HG03520 (cell line): ENCODE data around the gene CRTAC1.
"Not testable (repeated sequence)": the region's sequence is repeated elsewhere in the genome, so short reads cannot be mapped to it uniquely, and the experiment has no call there.

ENCODE experiments used
- ATAC-seq: cut with Tn5 transposase; IDR thresholded peaks from one replicate; pipeline ENCODE4 v1.9.1; 2021; ENCODE audit warnings: mild to moderate bottlenecking, moderate library complexity; ENCODE audit not compliant: unreplicated experiment

CRTAC1 gene

DNA sequence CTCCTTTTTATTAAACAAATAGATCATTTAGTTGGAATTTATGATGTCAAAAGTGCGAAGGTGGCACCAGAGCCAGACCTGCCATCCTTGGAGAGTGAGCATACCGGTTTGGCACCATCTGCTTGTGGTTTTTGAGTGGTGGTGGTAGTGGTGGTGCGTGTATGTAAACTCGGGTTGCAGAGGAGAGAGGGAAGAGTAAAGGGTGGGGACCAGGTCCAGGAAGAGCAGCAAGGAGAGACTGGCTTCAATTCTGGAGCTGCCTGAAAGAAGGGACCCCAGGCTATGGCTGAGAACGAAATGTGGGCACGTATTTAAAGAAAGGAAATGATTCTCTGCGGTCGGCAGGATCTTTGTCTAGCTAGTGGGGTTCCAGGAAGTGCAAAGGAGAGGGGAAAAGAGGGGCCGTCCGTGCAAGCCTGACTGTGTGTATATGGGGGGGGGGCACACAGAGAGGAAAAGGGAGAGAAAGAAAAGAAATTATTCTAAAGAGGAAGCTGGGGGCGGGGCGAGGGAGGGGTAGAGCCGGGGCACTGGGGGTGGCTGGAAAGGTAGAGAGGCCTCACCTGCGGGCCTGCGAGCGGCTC, 181.2 kb downstream of the CRTAC1 start:
- ATAC-seq, result no peak

DNA sequence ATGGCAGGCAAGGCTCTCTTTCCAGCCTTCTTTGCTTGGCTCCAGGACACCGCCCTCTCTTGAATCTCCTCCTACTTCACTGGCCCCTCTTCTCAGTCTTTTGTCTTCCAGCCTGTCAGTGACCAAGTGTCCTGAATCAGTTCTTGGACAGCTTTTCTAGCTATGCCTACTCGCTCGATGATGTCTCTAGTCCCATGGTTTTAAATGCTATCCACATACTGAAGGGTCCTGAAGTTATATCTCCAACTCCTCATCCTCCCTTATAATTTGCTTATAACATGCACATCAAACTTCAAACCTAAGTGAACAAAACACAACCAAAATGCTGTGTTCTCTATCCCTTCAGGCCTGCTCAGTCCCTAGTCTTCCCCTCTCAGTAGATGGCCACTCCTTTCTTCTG, 185.7 kb downstream of the CRTAC1 start:
- no peak for ATAC-seq

DNA sequence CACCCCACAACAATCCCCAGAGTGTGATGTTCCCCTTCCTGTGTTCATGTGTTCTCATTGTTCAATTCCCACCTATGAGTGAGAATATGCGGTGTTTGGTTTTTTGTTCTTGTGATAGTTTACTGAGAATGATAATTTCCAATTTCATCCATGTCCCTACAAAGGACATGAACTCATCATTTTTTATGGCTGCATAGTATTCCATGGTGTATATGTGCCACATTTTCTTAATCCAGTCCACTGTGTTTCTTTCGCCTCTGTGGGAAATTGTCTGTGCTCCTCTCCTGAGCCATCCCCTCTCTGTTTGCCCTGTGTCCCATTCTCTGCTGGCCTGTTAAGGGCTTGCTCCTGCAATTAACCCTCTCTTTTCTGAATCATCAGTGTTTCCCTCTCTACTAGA, 186.4 kb downstream of the CRTAC1 start:
- not testable (repeated sequence) for ATAC-seq

DNA sequence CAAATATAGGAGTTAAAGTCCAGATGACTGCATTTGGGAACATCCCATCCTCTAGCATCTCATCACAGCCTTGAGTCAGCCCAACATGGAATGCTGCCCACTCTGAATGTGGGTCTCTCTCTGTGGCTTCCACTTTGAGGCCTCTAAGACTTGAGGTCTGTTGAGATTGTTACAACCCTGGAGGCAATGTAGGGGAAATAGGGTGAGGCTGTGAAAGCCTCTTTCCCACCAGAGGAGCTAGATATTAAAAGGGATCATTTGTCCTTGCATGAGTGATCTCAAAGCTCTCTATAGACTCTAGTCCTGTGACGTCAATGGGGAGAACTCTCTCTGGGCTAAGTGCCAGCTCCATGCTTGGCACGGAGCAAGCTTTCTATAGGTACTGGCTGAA, 187.1 kb downstream of the CRTAC1 start:
- no peak for ATAC-seq

DNA sequence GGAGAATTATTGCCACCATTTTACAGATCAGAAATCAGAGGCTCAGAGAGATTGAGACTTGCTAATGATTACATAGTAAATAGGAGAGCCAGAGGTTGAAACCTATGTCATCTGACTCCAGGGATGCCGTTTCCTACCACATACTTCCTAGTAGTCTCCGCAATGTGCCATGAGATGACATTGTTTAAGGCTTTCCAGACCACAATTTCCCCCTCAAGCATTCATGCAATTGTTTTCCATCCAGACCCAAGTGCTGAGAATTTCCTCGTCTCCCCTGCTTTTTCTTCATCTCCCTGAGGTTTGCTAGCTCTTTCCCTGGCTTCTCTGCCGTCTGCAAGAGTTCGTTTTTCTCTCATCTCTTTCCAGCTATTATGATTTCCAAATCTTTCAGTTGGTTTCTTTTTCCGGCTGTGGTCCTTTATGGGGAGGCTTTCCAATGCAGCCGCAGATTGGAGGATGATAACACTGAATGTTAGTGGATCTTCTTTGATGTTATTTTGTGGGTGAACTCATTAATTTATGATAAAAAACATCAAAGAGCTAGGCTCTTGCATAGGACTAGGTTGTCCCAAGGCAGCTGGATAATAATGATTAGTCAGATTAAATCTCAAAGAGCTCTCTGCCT, 187.7 kb downstream of the CRTAC1 start:
- ATAC-seq, result no peak

DNA sequence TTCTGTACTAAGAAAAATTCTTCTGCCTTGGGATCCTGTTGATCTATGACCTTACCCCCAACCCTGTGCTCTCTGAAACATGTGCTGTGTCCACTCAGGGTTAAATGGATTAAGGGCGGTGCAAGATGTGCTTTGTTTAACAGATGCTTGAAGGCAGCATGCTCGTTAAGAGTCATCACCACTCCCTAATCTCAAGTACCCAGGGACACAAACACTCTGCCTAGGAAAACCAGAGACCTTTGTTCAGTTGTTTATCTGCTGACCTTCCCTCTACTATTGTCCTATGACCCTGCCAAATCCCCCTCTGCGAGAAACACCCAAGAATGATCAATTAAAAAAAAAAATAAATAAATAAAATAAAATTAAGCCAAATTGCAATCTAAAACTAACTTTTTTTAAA, 188.3 kb downstream of the CRTAC1 start:
- not testable (repeated sequence) for ATAC-seq

DNA sequence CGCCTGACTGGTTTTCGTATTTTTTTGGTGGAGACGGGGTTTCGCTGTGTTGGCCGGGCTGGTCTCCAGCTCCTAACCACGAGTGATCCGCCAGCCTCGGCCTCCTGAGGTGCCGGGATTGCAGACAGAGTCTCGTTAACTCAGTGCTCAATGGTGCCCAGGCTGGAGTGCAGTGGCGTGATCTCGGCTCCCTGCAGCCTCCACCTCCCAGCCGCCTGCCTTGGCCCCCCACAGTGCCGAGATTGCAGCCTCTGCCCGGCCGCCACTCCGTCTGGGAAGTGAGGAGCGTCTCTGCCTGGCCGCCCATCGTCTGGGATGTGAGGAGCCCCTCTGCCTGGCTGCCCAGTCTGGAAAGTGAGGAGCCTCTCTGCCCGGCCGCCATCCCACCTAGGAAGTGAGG, 189.3 kb downstream of the CRTAC1 start:
- not testable (repeated sequence) for ATAC-seq

DNA sequence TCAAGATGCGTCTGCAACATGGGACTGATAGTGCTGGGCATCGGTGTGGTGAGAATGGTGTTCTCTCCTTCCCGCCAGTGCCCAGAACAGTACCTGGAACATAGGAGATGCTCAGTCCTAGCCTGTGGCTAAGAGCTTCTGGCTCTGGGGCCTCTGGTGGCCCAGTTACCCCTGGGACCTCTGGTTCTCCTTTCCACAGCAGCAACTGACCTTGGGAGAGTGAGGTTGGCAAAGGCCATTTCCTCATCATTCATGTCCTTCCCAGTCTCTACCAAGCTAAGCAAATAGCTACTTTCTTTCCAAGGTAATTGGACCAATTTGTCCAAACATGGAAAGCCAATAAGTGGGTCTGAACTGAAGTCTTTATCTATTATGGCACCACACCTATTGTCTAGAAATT, 192.3 kb downstream of the CRTAC1 start:
- ATAC-seq, result no peak

DNA sequence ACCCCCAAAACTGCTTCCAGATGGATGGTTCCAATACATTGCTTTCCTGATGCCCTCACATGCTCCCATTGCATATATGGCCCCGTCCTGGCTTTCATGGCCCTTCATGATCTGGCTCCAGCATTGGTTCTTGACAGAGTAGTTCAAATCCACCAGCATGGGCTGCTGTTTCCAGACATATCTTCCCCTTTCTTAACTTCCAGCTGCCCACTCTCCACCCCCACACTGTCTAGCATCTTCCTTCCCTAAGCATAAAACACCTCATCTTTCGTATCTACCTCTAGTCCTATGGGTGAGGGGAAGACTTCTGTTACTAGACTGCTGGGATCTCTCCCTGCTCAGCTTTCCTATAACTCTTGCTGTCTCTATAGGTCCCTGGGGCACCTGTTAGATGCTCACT, 194.0 kb downstream of the CRTAC1 start:
- no peak for ATAC-seq

DNA sequence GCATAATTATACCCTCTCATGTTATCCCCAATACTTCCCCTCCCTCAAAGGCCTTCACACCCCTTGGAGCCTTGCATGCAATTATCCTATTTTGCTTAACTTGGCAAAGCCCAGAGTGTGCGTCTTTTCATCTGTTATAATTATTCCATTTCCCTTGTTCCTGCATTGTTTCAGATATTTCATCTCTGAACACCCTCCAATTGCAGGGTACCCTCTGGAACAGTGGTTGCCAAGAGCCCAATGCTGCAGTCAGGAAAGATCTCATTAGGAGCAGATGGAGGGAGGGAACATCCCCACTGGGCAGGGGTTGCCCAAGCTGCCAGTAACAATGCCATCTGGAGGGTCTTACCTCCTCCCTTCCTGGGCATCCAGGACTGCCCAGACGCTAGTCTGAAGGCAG, 199.2 kb downstream of the CRTAC1 start:
- no peak for ATAC-seq

DNA sequence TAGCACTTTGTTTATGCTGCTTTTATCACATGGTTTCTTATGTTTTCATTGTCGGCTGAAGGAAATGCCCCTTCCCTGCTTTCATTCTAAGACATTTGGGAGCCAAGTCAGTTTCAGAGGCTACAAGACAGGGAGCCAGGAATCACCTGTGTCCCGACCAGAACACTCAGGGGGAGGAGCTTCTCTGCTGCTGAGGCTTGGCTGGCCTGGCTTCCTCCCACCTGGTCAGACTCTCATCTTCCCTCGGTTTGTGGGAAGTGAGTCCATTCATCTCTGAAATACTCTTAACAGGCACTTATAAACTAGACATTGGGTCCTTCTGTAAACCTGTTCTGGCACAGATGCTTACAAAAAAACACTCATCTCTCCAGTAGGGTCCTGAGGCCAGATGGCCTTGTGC, 200.4 kb downstream of the CRTAC1 start:
- ATAC-seq, result no peak

DNA sequence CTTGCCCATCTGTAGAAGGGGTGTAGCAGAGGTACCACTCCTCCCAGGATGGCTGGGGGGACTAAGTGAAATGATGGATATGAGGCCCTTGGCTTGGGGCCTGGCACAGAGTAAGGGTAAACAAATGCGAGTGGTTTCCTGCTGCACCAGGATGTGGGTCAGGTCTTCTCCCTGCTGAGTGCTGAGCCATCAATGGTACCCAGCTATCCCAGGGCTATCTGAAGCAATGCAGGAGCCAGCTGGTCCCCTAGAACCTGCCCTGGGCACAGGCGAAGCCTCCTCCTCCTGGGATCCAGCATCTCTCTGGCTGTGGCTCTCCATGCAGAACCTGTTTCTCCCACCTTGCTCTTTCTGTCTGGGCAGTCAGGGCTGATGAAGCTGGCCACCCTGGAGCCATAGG, 201.7 kb downstream of the CRTAC1 start:
- ATAC-seq, result no peak

DNA sequence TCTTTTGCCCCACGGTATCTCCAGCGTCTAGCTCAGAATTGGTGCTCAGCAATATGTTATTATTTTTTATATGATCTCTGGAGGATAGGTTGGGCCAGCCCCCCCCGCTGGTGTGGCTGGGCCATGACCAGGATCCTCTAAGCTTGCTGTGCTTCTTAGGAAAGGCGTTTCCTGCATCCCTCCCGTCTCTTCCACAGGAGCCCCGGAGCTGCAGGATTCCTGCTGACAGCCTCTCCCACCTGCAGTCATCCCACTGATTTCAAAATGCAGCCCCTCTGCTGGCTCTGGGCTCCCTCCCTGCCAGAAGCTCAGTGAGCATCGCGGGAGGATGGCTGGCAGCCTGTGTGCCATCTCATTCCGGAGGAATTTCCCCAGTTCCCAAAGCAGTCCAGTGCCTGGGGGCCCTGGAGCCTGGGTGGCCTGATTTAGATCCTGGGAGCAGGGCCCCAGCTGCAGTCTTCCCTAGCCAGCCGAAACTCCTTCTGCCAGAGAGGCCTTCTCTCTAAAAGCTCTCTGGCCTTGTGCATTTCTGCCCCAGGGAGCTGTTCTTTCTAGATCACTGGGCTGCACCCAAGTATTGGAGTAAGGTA, 202.6 kb downstream of the CRTAC1 start:
- ATAC-seq, result no peak

DNA sequence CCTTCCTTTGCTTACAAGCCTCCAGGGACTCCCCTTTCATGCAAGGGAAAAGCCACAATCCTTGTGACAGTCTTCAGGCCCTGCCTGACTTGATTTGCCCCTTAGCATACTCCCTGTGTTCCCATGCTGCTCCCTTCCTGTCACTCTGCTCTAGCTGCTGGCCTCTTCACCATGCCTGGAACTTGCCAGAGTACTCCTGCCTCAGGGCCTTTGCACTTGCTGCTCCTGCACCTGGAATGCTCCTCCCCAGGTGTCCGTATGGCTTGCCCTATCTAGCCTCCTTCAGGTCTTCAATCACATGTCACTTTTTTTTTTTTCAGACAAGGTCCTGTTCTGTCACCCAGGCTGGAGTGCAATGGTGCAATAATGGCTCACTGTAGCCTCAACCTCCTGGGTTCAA, 203.5 kb downstream of the CRTAC1 start:
- ATAC-seq, result no peak

DNA sequence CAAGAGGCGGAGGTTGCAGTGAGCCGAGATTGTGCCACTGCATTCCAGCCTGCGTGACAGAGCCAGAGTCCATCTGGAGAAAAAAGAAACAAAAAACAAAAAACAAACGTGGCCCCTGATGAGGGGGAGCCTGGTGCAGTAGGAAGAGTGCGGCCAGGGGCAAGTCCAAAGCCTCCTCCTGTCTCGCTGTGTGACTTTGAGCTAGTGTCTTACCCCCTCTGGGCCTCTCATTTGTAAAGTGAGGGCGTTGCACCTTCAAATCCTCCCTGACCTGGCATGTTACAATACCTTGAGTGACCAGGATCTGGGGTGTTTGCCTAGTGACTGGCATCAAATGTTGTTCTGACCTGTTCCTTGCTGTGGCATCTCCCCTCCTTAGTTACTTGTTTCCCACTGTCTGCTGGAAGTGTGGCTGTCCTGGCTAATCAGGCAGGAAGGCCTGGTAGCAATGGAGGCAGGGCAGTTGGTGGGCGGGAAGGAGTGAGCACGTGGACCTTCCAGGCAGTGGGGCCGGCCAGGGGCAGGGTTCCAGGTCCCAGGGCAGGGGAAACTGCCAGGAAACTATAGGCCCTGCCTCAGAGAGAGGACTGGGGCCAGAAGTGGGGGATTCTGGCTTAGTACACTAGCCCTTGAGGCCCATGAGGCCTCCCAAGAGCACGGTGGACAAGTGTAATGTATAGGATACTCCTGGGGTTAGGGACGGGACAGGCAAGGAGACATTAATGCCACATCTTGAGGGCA, 205.2 kb downstream of the CRTAC1 start:
- no peak for ATAC-seq

DNA sequence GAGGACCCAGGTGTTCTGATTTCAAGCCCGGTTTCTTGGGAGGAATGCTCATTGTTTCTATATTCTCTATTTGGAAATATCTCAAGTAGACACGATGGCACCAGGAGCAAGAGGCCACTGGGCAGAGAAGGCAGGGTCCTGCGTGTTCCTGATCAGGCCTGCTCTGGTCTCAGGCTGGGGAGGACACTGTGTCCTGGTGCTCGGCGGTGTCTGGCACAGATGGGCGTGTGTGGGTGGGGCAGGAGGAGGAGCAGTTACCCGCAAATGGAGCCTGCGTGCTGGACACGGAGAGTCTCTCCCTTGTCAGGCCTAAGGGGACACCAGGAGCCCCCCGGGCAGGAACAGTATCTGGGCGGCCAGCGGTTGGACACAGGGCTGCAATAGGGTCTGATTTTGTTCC, 206.7 kb downstream of the CRTAC1 start:
- ATAC-seq, result no peak

DNA sequence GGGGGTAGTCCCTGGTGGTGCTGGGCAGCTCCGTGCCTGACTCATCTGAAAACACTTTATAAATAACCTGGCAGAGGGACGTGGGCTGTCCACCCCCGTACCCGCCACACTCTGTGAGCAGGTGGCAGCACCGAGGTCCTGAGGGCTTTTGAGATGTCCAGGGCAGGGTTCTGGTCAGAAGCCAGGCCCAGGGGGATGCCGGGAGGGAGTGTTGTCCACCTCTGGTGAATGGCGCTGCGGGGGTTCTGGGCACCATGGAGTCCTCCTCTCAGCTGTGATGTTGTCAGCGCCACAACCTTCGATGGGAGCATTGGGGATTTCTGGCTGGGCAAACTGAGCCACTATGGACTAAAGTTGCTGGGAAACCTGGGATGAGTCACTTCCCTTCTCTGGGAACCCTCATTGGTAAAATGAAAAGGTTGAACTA, 208.1 kb downstream of the CRTAC1 start:
- ATAC-seq, result no peak

DNA sequence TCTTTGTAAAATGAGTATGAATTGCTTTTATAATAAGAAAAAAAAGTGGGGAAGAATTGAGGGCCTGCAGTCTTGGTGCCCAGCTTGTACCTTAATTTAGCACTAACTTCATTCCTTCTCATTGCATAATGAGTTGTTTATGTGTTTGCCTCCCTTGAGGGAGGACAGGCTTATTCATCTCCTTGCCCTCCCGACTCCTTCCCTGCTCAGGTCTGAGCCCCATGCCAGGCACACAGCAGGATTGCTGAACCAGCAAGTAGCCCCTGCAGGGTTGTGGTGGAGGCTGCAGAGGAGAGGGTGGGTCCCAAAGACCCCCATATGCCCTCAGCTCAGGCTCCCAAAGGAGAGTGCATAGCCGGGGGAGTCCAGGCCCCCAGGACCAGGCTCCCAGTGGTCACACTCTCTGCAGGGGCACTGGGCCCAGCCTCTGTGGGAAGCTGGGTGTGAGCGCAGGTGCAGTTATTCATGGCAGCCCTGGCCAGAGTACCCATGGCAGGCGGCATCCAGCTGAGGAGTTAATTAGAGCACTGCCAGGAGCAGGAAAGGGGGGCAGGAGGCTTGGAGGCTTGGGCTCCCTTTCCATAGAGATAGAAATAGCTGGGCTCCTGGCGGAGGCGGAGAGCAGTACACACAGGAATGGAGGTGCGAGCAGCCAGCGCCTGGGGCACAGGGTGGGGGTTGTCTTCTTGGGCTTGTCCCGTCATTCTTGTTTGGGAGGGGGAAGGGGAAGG, 208.9 kb downstream of the CRTAC1 start:
- no peak for ATAC-seq

DNA sequence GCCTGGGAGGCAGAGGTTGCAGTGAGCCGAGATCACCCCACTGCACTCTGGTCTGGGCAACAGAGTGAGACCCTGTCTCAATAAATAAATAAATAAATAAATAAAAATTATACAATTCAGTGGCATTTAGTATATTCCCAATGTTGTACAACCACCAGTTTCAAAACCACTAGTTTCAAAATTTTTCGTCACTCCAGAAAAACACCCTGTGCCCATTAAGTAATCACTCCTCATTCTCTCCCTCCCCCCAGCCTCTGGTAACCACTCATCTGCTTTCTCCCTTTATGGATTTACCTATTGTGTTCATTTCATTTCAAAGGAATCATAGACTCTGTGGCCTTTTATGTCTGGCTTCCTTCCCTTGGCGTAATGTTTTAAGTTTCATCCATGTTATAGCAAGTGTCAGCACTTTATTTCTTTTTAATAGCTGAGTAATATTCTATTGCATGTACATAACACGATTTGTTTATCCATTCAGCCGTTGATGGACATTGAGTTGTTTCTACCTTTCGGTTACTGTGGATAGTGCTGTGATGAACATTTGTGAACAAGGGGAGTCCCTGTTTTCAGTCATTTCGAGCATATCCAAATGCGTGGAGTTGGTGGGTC, 210.2 kb downstream of the CRTAC1 start:
- ATAC-seq, result no peak

DNA sequence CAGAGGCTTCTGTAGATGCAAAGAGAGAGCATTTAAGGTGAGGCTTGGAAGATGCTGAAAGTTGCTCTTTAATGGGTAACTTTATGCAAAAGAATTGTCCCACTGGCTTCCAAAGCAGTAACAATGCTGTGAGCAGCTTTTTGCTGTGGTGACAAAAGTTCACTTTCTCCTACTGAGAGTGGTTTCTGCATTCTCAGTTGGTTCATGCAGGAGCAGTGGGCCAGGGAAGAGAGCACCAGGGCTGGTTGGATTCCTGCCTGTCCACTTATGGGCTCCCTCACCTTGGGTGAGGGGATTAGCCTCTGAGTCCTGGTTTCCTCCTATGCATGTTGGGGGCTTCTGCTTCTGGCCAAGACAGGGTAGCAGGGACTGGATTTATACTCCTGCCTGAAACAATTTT, 211.8 kb downstream of the CRTAC1 start:
- no peak for ATAC-seq

DNA sequence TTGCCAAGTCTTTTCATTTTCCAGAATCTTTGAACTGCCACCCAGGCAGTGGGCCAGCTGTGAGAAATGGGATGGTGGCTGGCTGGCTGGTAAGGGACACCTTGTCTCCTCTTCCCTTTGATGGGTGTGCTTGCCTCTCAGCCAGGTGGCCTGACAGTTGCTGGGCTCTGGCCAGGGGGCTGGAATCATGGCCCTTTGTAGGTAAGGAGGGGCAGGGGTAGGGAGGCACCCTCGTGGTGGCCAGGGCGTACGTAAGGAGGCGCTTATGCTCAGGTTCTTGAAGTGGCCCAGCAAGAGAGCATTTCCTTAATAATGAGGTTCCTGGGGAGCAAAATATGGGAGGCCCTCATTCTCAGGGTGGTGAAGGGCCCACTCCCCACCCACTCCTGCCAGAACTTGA, 213.8 kb downstream of the CRTAC1 start:
- no peak for ATAC-seq
